ENCODE measurements around the gene SSTR3. TPM values are rescaled to one million over a fixed set of nuclear protein-coding genes. Genes with fewer than 3 reads are reported as not detected.

SSTR3 gene
- total and polyA plus RNA-seq, 8 donors, result 0.04 to 0.26 (median 0.09) TPM; not detected in 2

DNA sequence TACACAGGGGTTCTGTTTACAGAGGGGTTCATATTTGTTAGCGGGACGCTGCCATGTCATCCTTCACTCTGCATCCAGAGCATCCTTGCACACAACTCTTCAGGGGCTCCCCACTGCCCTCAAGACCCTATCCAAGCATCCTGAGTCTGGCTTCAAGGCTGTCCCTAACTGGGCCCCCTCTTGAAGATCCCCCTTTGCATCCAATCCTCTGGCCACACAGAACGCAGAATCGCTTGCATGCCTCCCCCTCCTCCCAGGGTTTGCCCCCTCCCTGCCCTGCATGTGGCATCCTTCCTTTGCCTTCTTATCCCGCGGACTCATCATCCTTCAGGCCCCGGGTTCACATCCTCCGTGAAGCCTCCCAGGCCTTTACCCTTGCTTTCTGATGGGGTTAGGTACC is 42.9 kb downstream of the SSTR3 start:
- Histone ChIP-seq H3K27me3 (no peaks in the 10 kb centered on the region), H3K9me3 (no peaks in the 10 kb centered on the region), H3K4me3 (no peak overlapping the region), H3K36me3 (no peaks in the 10 kb centered on the region), H3K27ac (no peak overlapping the region), H3K4me1 (peaks cover 5 to 15% of the 10 kb centered on the region in 2 donors)
- TF ChIP-seq, protein P1, sequence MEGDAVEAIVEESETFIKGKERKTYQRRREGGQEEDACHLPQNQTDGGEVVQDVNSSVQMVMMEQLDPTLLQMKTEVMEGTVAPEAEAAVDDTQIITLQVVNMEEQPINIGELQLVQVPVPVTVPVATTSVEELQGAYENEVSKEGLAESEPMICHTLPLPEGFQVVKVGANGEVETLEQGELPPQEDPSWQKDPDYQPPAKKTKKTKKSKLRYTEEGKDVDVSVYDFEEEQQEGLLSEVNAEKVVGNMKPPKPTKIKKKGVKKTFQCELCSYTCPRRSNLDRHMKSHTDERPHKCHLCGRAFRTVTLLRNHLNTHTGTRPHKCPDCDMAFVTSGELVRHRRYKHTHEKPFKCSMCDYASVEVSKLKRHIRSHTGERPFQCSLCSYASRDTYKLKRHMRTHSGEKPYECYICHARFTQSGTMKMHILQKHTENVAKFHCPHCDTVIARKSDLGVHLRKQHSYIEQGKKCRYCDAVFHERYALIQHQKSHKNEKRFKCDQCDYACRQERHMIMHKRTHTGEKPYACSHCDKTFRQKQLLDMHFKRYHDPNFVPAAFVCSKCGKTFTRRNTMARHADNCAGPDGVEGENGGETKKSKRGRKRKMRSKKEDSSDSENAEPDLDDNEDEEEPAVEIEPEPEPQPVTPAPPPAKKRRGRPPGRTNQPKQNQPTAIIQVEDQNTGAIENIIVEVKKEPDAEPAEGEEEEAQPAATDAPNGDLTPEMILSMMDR (IDR thresholded peaks at IDR 0.05), result no peak
- ATAC-seq, result no peak
- peak in 1 of 4 donors; percentile 13 for DNase-seq
- intact Hi-C loops (cut with DNase I), result no loop called here

DNA sequence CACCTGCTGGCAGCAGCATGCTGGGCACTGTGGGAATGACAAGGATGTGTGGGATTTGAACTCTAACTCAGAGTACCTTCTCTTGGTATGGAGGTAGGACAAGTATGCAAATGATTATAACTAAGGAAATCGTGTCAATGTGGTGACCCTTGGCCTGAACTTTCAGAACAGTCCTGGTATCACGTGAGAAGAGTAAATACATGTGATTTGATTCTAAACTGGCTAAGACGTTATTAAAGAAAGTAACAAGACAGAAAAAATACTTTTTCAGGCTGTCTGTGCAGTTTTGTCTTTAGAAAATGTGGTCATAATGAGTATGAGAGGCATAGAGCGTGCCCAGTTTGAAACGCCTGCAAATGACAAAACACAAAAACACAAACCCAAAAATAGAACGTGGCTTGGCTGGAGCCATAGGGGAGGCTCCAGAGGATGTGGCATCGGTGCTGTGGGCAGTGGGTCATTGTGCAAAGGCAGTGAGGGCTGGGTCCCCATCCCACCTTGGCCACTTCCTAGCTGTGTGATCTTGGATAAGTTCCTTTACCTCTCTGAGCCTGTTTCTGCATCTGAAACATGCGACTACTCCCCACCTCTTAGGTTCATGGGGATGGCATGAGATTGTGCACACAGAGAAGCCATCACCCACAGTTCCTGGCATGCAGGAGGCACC is 44.2 kb downstream of the SSTR3 start:
- H3K9me3 ChIP-seq, result no peaks in the 10 kb centered on the region
- intact Hi-C loops (cut with DNase I), result loop anchor here in 1 of 2 donors (2.0 kb wide), 1 partner anchor 31 kb away; no protein-coding TSS in a partner anchor
- H3K4me3 ChIP-seq, result no peak overlapping the region
- no peaks in the 10 kb centered on the region for H3K36me3 ChIP-seq
- peak in 2 of 4 donors; percentile 10 to 30 for DNase-seq
- TF ChIP-seq, protein P1 (IDR thresholded peaks at IDR 0.05), result no peak
- no peak overlapping the region for H3K27ac ChIP-seq
- peaks cover 5 to 15% of the 10 kb centered on the region in 2 donors for H3K4me1 ChIP-seq
- no peak for ATAC-seq
- no peaks in the 10 kb centered on the region for H3K27me3 ChIP-seq

DNA sequence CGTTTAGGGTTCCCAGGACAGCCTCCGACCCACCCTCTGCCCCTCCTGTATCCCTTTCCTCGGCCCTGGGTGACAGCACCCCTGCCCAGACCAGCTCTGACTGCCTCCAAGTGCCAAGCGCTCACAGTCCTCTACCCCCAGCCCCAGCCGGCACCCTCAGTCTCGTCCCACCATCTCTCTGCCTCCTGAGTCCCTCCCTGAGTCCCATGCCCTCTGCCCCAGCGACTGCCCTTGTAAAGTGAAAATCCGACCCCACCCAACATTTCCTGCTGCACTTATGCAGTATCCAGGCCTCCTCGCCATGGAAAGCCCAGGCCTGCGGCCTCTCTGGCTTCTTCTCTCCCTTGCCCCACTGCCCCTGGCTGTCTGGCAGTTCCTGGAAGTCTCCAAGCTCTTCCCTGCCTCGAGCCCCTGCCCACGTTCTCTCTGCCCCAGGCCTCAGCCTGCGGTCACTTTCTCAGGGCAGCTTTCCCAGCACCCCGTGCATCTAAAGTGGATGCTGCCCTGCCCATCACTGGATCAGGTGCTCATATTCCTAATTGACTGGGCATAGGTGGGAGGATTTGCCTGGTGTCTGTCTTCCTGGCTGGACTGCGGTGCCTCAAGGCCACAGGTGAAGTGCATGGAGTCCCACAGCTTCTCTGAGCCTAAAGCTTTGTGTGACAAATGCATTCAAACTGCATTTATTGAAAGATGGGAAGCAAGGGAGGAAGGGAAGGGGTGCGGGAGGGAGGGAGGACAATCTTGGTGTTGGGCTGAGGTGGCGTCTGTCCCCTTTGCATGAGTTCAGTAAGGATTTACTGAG is 44.9 kb downstream of the SSTR3 start:
- intact Hi-C loops (cut with DNase I), result loop anchor here in 1 of 2 donors (2.0 kb wide), 1 partner anchor 31 kb away; no protein-coding TSS in a partner anchor
- H3K4me1 ChIP-seq, result peaks cover 5 to 15% of the 10 kb centered on the region in 2 donors
- TF ChIP-seq, protein P1 (IDR thresholded peaks at IDR 0.05), result no peak
- no peaks in the 10 kb centered on the region for H3K36me3 ChIP-seq
- H3K27me3 ChIP-seq, result no peaks in the 10 kb centered on the region
- ATAC-seq (no peak), DNase-seq (peak in 2 of 4 donors; percentile 29 to 60)
- no peak overlapping the region for H3K4me3 ChIP-seq
- H3K27ac ChIP-seq, result peak overlapping the region in 1 of 2 donors; percentile 40
- no peaks in the 10 kb centered on the region for H3K9me3 ChIP-seq

DNA sequence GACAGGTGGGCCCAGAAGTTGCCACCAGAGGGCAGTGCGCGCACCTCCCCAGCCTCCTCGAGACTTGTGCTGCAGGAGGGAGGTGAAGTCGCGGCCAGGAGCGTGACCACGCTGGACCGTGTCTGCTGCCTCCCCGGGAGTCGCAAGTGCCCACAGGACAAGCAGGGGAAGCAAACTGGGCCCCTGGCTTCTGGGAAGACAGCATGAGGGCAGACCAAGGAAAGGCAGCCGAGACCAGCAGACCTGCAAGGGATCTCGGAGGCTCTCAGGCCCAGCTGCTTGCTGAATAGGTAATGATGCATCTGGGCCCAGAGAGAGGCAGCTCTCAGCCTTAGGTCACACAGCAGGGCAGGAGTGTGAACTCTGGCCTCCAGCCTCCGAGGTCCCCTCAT is 45.6 kb downstream of the SSTR3 start:
- Histone ChIP-seq H3K27ac (peak overlapping the region in 1 of 2 donors; percentile 40), H3K36me3 (no peaks in the 10 kb centered on the region), H3K27me3 (no peaks in the 10 kb centered on the region), H3K9me3 (peaks cover 0 to under 1% of the 10 kb centered on the region in 2 donors), H3K4me1 (peaks cover 5 to 15% of the 10 kb centered on the region in 2 donors), H3K4me3 (no peak overlapping the region)
- ATAC-seq (peak; percentile 98), DNase-seq (peak; percentile 71 to 96 (median 87))
- TF ChIP-seq, protein P1 (IDR thresholded peaks at IDR 0.05), result peak; percentile 86 to 87
- intact Hi-C loops (cut with DNase I), result loop anchor here in 1 of 2 donors (2.0 kb wide), 1 partner anchor 32 kb away; no protein-coding TSS in a partner anchor
